IMR-90 (cell line): ENCODE measurements around the gene ZNF398. TPM values are rescaled to one million over a fixed set of nuclear protein-coding genes. Genes with fewer than 3 reads are reported as not detected.

Source experiments
- ATAC-seq: fragments of 200-7000 bp; cut with Tn5 transposase; 2 replicates; pipeline ENCODE4 v1.9.1; 2020; ENCODE audit warnings: low read depth, mild to moderate bottlenecking, moderate library complexity
- BruUV-seq: library from RNA; stranded (reverse); fragments of 400-500 nt; replicated peaks from 2 replicates; lab custom pipeline; 2021; lab: Mats Ljungman, UMichigan
- CTCF ChIA-PET: fragments of 300-600 bp; formaldehyde crosslinking; extraction: SDS; loops from one replicate; lab custom pipeline; 2021; ENCODE audit warnings: antibody characterized with exemption; lab: Yijun Ruan, JAX
- POLR2A ChIA-PET: fragments of 300-600 bp; sonication (Branson Sonifier 250); formaldehyde crosslinking; loops from one replicate; lab custom pipeline; 2022; ENCODE audit warnings: antibody characterized with exemption; ENCODE audit not compliant: unreplicated experiment; lab: Charles Lee
- DNase-seq: peaks from one replicate; pipeline ENCODE4 v3.0.0; 2013
- H2AFZ ChIP-seq: replicated peaks from 2 replicates; pipeline ENCODE3; 2013; ENCODE audit warnings: low read length, mild to moderate bottlenecking; ENCODE audit not compliant: poor library complexity
- H2AK5ac ChIP-seq: 2 replicates; pipeline ENCODE4 v1.6.1; 2013; ENCODE audit warnings: low read depth, low read length, inconsistent platforms
- H2AK9ac ChIP-seq: replicated peaks from 2 replicates; pipeline ENCODE3; 2013; ENCODE audit warnings: mild to moderate bottlenecking, low read depth, low read length, moderate library complexity; ENCODE audit not compliant: poor library complexity
- H2BK120ac ChIP-seq: 2 replicates; pipeline ENCODE4 v1.6.1; 2013; ENCODE audit warnings: low read depth, low read length, inconsistent platforms
- H2BK15ac ChIP-seq: 3 replicates; pipeline ENCODE4 v1.6.1; 2013; ENCODE audit warnings: low read depth, low read length, inconsistent platforms
- H2BK20ac ChIP-seq: 2 replicates; pipeline ENCODE4 v1.6.1; 2013; ENCODE audit warnings: low read depth, mild to moderate bottlenecking, inconsistent platforms, low read length, moderate library complexity
- H2BK5ac ChIP-seq: 2 replicates; pipeline ENCODE4 v1.6.1; 2013; ENCODE audit warnings: mild to moderate bottlenecking, low read depth, low read length, inconsistent platforms; ENCODE audit not compliant: poor library complexity, severe bottlenecking
- H3K14ac ChIP-seq: replicated peaks from 2 replicates; pipeline ENCODE4 v1.6.1; 2013; ENCODE audit warnings: low read depth, low read length, inconsistent platforms
- H3K18ac ChIP-seq: 2 replicates; pipeline ENCODE4 v1.6.1; 2013; ENCODE audit warnings: low read depth, low read length, control low read depth
- H3K23ac ChIP-seq: 2 replicates; pipeline ENCODE4 v1.6.1; 2013; ENCODE audit warnings: low read depth, low read length, inconsistent platforms
- H3K27ac ChIP-seq: 2 replicates; pipeline ENCODE4 v1.5.1; 2013; ENCODE audit warnings: mild to moderate bottlenecking, control low read depth, low read length; ENCODE audit not compliant: insufficient read depth
- H3K27me3 ChIP-seq: 2 replicates; pipeline ENCODE4 v1.6.1; 2013; ENCODE audit warnings: low read length; ENCODE audit not compliant: control insufficient read depth, insufficient read depth
- H3K36me3 ChIP-seq: 2 replicates; pipeline ENCODE4 v1.6.1; 2013; ENCODE audit warnings: low read length, mixed read lengths; ENCODE audit not compliant: control insufficient read depth, insufficient read depth
- H3K4ac ChIP-seq: 2 replicates; pipeline ENCODE4 v1.6.1; 2013; ENCODE audit warnings: low read depth, low read length, inconsistent platforms
- H3K4me1 ChIP-seq: 2 replicates; pipeline ENCODE4 v1.6.1; 2013; ENCODE audit warnings: low read length, mixed read lengths; ENCODE audit not compliant: control insufficient read depth, insufficient read depth
- H3K4me2 ChIP-seq: 2 replicates; pipeline ENCODE4 v1.6.1; 2013; ENCODE audit warnings: low read depth, mild to moderate bottlenecking, control low read depth, low read length, moderate library complexity
- H3K4me3 ChIP-seq: 2 replicates; pipeline ENCODE4 v1.5.1; 2013; ENCODE audit warnings: low read depth, mild to moderate bottlenecking, control low read depth, low read length, moderate library complexity; ENCODE audit not compliant: insufficient read depth
- H3K56ac ChIP-seq: 2 replicates; pipeline ENCODE4 v1.6.1; 2013; ENCODE audit warnings: low read length, inconsistent platforms; ENCODE audit not compliant: insufficient read depth; ENCODE audit errors: extremely low read depth
- H3K79me1 ChIP-seq, 2 experiments: 2 replicates each; pipeline ENCODE4 v1.6.1; 2013; ENCODE audit warnings: low read length in 2 of 2, inconsistent platforms in 1 of 2, low read depth in 1 of 2
- H3K9ac ChIP-seq: 2 replicates; pipeline ENCODE4 v1.6.1; 2013; ENCODE audit warnings: low read depth, low read length, control low read depth
- H3K9me1 ChIP-seq: 2 replicates; pipeline ENCODE4 v1.6.1; 2013; ENCODE audit warnings: low read length, inconsistent platforms; ENCODE audit not compliant: insufficient read depth
- H3K9me3 ChIP-seq: 2 replicates; pipeline ENCODE4 v1.6.1; 2013; ENCODE audit warnings: low read length; ENCODE audit not compliant: control insufficient read depth, insufficient read depth
- H4K20me1 ChIP-seq: 2 replicates; pipeline ENCODE4 v1.6.1; 2013; ENCODE audit warnings: low read length, inconsistent platforms; ENCODE audit not compliant: insufficient read depth
- H4K5ac ChIP-seq: 2 replicates; pipeline ENCODE4 v1.6.1; 2013; ENCODE audit warnings: mild to moderate bottlenecking, low read depth, low read length, control low read depth
- H4K8ac ChIP-seq, 2 experiments: 2 replicates each; pipeline ENCODE4 v1.6.1; 2013; ENCODE audit warnings: low read depth in 2 of 2, low read length in 2 of 2, control low read depth in 1 of 2, inconsistent platforms in 1 of 2
- H4K91ac ChIP-seq: 2 replicates; pipeline ENCODE4 v1.6.1; 2013; ENCODE audit warnings: low read depth, low read length, inconsistent platforms; ENCODE audit not compliant: insufficient read depth
- BHLHE40 ChIP-seq: fragments of 150-350 bp; IDR thresholded peaks from 2 replicates; pipeline ENCODE4 v1.6.1; 2016; ENCODE audit warnings: mild to moderate bottlenecking, low read depth, low read length
- CEBPB ChIP-seq: IDR thresholded peaks from 2 replicates; pipeline ENCODE4 v1.6.1; 2012; ENCODE audit warnings: low read depth, low read length, improper control_type of control experiment
- CHD1 ChIP-seq: IDR thresholded peaks from 2 replicates; pipeline ENCODE4 v1.6.1; 2012; ENCODE audit warnings: low read depth, low read length, improper control_type of control experiment
- FOS ChIP-seq: fragments of 150-350 bp; IDR thresholded peaks from 2 replicates; pipeline ENCODE4 v1.6.1; 2016; ENCODE audit warnings: low read depth, low read length
- MAFK ChIP-seq: IDR thresholded peaks from 2 replicates; pipeline ENCODE4 v1.6.1; 2012; ENCODE audit warnings: low read depth, low read length, improper control_type of control experiment
- MAZ ChIP-seq: IDR thresholded peaks from 2 replicates; pipeline ENCODE4 v1.6.1; 2012; ENCODE audit warnings: low read depth, mild to moderate bottlenecking, low read length, improper control_type of control experiment, moderate library complexity, borderline replicate concordance
- MXI1 ChIP-seq: IDR thresholded peaks from 2 replicates; pipeline ENCODE4 v1.6.1; 2012; ENCODE audit warnings: low read depth, mild to moderate bottlenecking, low read length, moderate library complexity, borderline replicate concordance
- NFE2L2 ChIP-seq: fragments of 150-350 bp; IDR thresholded peaks from 2 replicates; pipeline ENCODE4 v1.6.1; 2016; ENCODE audit warnings: low read depth, mild to moderate bottlenecking, low read length
- POLR2A ChIP-seq: IDR thresholded peaks from 2 replicates; pipeline ENCODE4 v1.6.1; 2012; ENCODE audit warnings: mild to moderate bottlenecking, low read depth, low read length
- RAD21 ChIP-seq: IDR thresholded peaks from 2 replicates; pipeline ENCODE4 v1.6.1; 2012; ENCODE audit warnings: low read length, improper control_type of control experiment
- RCOR1 ChIP-seq: IDR thresholded peaks from 2 replicates; pipeline ENCODE4 v1.6.1; 2012; ENCODE audit warnings: mild to moderate bottlenecking, low read length, improper control_type of control experiment; ENCODE audit not compliant: insufficient replicate concordance
- RFX5 ChIP-seq: IDR thresholded peaks from 2 replicates; pipeline ENCODE4 v1.8.0; 2012; ENCODE audit warnings: low read depth, mild to moderate bottlenecking, low read length, moderate library complexity
- SMC3 ChIP-seq: fragments of 150-350 bp; IDR thresholded peaks from 2 replicates; pipeline ENCODE4 v1.6.1; 2016; ENCODE audit warnings: low read depth, mild to moderate bottlenecking, antibody characterized with exemption, low read length, moderate library complexity
- WGBS, 2 experiments: methylation state at CpG; one replicate each; pipeline versions ENCODE4 v1.1.5 to v1.1.7; 2013; ENCODE audit warnings: missing lambda C conversion rate in 2 of 2; ENCODE audit not compliant: insufficient read length in 1 of 2; ENCODE audit errors: extremely low coverage in 2 of 2; 5-methylcytosine and 5-hydroxymethylcytosine counted together
- dilution Hi-C: fragments of 300-500 bp; cut with HindIII; formaldehyde crosslinking; loops from one replicate; pipeline ENCODE4 v1.14.3; 2018; ENCODE audit warnings: low sequenced_read_pairs; ENCODE audit not compliant: unreplicated experiment
- in situ Hi-C: fragments of 300-500 bp; cut with MboI; formaldehyde crosslinking; loops from 3 replicates; pipeline ENCODE4 v1.14.3; 2019; ENCODE audit warnings: low sequenced_read_pairs, inconsistent platforms, mixed read lengths
- intact Hi-C: fragments of 100-400 bp; cut with micrococcal nuclease; formaldehyde crosslinking; loops from 2 replicates; pipeline ENCODE4 v1.10.0; 2022
- polyA plus RNA-seq, 3 experiments: library from polyadenylated mRNA; depleted of rRNA; stranded (reverse); fragments of >200 nt; gene quantifications; 2 replicates each; pipeline ENCODE4 v1.2.3, GENCODE V29; 2012; ENCODE audit warnings: low replicate concordance in 1 of 3
- total RNA-seq: library from RNA; depleted of rRNA; stranded (reverse); fragments of >200 nt; gene quantifications from 2 replicates; pipeline ENCODE4 v1.2.3, GENCODE V29; 2012
- TF ChIP-seq, protein P1 (sequence below): conservative IDR thresholded peaks from 2 replicates; pipeline ENCODE4 v1.5.1; 2012; ENCODE audit warnings: mild to moderate bottlenecking, low read depth, low read length, improper control_type of control experiment
- TF ChIP-seq, protein P2 (sequence below): fragments of 150-350 bp; IDR thresholded peaks from 2 replicates; pipeline ENCODE4 v1.6.1; 2016; ENCODE audit warnings: low read depth, mild to moderate bottlenecking, low read length, moderate library complexity, borderline replicate concordance
- TF ChIP-seq, protein P3 (sequence below): fragments of 150-350 bp; IDR thresholded peaks from 2 replicates; pipeline ENCODE4 v1.6.1; 2017; ENCODE audit warnings: mild to moderate bottlenecking, antibody characterized with exemption, low read length, low read depth

ZNF398 gene
- total and polyA plus RNA-seq, 2 of the 4 experiments (the other 2 are of a cell fraction): 5.7 to 7.9 TPM

DNA sequence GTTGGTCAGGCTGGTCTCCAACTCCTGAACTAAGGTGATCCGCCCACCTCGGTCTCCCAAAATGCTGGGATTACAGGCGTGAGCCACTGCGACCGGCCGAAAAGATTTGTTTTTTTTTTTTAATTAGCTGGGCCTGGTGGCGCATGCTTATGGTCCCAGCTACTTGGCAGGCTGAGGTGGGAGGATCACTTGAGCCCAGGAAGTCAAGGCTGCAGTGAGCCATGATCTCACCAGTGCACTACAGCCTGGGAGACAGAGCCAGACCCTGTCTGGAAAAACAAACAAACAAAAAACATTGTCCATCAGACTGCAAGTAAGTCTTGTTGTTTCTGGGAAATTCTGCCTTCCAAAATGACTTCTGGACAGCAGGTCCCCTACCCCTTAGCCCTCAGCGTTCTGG, 75.9 kb downstream of the ZNF398 start:
- H2BK120ac ChIP-seq: no peak overlapping the region
- H2BK20ac ChIP-seq: no peak overlapping the region
- H3K18ac ChIP-seq: no peak overlapping the region
- no peak overlapping the region for H4K91ac ChIP-seq
- BruUV-seq: no TSS peak
- 98% methylated on average over 6 of the region's 8 CpGs; no CpG with 5 or more reads in 1 of the 2 experiments for WGBS, 2 experiments
- no peaks in the 10 kb centered on the region for H3K9me3 ChIP-seq
- POLR2A ChIA-PET: no interaction called here
- no peak overlapping the region for H3K4me3 ChIP-seq
- no peak overlapping the region for H2BK5ac ChIP-seq
- H3K4me2 ChIP-seq: no peak overlapping the region
- intact Hi-C loops: no loop called here
- H3K4ac ChIP-seq: no peak overlapping the region
- no peak overlapping the region for H3K27ac ChIP-seq
- H3K9ac ChIP-seq: no peak overlapping the region
- H3K9me1 ChIP-seq: no peaks in the 10 kb centered on the region; the same call in 1 of the 2 replicates
- CTCF ChIA-PET: no interaction called here
- no peak overlapping the region for H3K14ac ChIP-seq
- H2AFZ ChIP-seq: no peak overlapping the region
- DNase-seq (no peak), ATAC-seq (no peak)
- no peaks in the 10 kb centered on the region for H4K20me1 ChIP-seq
- H3K27me3 ChIP-seq: no peaks in the 10 kb centered on the region
- H3K79me1 ChIP-seq: peaks cover 4 to 13% of the 10 kb centered on the region in 2 experiments; a peak in 2 of 4 replicates
- TF ChIP-seq, protein P1, sequence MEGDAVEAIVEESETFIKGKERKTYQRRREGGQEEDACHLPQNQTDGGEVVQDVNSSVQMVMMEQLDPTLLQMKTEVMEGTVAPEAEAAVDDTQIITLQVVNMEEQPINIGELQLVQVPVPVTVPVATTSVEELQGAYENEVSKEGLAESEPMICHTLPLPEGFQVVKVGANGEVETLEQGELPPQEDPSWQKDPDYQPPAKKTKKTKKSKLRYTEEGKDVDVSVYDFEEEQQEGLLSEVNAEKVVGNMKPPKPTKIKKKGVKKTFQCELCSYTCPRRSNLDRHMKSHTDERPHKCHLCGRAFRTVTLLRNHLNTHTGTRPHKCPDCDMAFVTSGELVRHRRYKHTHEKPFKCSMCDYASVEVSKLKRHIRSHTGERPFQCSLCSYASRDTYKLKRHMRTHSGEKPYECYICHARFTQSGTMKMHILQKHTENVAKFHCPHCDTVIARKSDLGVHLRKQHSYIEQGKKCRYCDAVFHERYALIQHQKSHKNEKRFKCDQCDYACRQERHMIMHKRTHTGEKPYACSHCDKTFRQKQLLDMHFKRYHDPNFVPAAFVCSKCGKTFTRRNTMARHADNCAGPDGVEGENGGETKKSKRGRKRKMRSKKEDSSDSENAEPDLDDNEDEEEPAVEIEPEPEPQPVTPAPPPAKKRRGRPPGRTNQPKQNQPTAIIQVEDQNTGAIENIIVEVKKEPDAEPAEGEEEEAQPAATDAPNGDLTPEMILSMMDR: no peak
- TF ChIP-seq MAFK (no peak), CHD1 (no peak), MXI1 (no peak), FOS (no peak), MAZ (no peak), RFX5 (no peak), BHLHE40 (no peak), POLR2A (no peak), NFE2L2 (no peak), RCOR1 (no peak), RAD21 (no peak), CEBPB (no peak), SMC3 (no peak)
- TF ChIP-seq, protein P2, sequence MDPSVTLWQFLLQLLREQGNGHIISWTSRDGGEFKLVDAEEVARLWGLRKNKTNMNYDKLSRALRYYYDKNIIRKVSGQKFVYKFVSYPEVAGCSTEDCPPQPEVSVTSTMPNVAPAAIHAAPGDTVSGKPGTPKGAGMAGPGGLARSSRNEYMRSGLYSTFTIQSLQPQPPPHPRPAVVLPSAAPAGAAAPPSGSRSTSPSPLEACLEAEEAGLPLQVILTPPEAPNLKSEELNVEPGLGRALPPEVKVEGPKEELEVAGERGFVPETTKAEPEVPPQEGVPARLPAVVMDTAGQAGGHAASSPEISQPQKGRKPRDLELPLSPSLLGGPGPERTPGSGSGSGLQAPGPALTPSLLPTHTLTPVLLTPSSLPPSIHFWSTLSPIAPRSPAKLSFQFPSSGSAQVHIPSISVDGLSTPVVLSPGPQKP: no peak
- TF ChIP-seq, protein P3, sequence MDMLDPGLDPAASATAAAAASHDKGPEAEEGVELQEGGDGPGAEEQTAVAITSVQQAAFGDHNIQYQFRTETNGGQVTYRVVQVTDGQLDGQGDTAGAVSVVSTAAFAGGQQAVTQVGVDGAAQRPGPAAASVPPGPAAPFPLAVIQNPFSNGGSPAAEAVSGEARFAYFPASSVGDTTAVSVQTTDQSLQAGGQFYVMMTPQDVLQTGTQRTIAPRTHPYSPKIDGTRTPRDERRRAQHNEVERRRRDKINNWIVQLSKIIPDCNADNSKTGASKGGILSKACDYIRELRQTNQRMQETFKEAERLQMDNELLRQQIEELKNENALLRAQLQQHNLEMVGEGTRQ: no peak
- dilution Hi-C loops: no loop called here
- in situ Hi-C loops: no loop called here
- H3K36me3 ChIP-seq: peaks cover 42% of the 10 kb centered on the region
- peaks cover 3% of the 10 kb centered on the region for H3K4me1 ChIP-seq
- no peak overlapping the region for H2AK9ac ChIP-seq
- no peak overlapping the region for H4K8ac ChIP-seq
- H2AK5ac ChIP-seq: no peak overlapping the region
- H4K5ac ChIP-seq: no peak overlapping the region
- H3K23ac ChIP-seq: no peak overlapping the region
- no peak overlapping the region for H2BK15ac ChIP-seq
- no peak overlapping the region for H3K56ac ChIP-seq
